ENCODE data around the gene LRP1B.

LRP1B gene

GRCh38 chr2:141889788-141890187 is 241.0 kb downstream of the LRP1B start:
- H3K9ac ChIP-seq (ENCODE audit: low read length in 2 of 2), result no peak overlapping the region
- H3K4me3 ChIP-seq (ENCODE audit: low read length in 2 of 2), result no peak overlapping the region
- no peaks in the 10 kb centered on the region for H3K36me3 ChIP-seq (ENCODE audit: control insufficient read depth in 2 of 2, insufficient read depth in 2 of 2, low read length in 2 of 2)
- H3K9me3 ChIP-seq (ENCODE audit: control insufficient read depth in 2 of 2, low read length in 2 of 2), result no peaks in the 10 kb centered on the region
- no peaks in the 10 kb centered on the region for H3K27me3 ChIP-seq (ENCODE audit: control insufficient read depth in 1 of 2, insufficient read depth in 2 of 2, low read length in 2 of 2)
- no peaks in the 10 kb centered on the region for H3K4me1 ChIP-seq (ENCODE audit: control insufficient read depth, insufficient read depth, low read length)
- no peak overlapping the region for H3K27ac ChIP-seq (ENCODE audit: low read length)

DNA sequence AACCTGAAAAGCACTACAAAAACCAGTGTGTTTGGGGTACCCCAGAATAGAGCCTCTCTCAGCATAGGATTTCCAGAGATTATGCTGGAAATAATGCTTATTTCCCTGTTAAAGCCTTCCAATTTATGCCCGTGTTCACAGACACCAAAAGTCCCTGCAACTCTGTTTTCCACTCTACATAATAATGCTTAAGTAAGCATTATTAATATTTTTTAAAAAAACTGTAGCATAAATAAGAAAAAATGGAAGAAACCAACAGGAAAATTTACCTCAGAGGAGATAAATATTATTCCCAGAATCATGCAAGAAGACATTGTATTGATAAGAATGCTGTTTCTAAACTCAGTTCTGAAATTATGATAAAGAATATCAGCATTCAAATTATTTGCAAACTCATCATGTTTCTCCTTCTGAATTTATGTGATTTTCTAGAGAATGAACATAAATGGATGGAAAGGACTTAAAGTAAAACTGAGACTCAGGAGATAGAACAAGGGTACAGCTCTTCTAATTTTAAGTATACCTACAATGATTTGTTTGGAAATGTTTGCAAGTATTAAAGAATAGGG is 241.7 kb downstream of the LRP1B start:
- Histone ChIP-seq H3K9ac (ENCODE audit: low read length in 2 of 2) (no peak overlapping the region), H3K4me3 (ENCODE audit: low read length in 2 of 2) (no peak overlapping the region), H3K4me1 (ENCODE audit: control insufficient read depth, insufficient read depth, low read length) (no peaks in the 10 kb centered on the region), H3K27me3 (ENCODE audit: control insufficient read depth in 1 of 2, insufficient read depth in 2 of 2, low read length in 2 of 2) (no peaks in the 10 kb centered on the region), H3K9me3 (ENCODE audit: control insufficient read depth in 2 of 2, low read length in 2 of 2) (no peaks in the 10 kb centered on the region), H3K27ac (ENCODE audit: low read length) (no peak overlapping the region), H3K36me3 (ENCODE audit: control insufficient read depth in 2 of 2, insufficient read depth in 2 of 2, low read length in 2 of 2) (no peaks in the 10 kb centered on the region)

GRCh38 chr2:141887363-141887762 is 243.5 kb downstream of the LRP1B start:
- H3K4me3 ChIP-seq (ENCODE audit: low read length in 2 of 2), result no peak overlapping the region
- H3K36me3 ChIP-seq (ENCODE audit: control insufficient read depth in 2 of 2, insufficient read depth in 2 of 2, low read length in 2 of 2), result no peaks in the 10 kb centered on the region
- no peaks in the 10 kb centered on the region for H3K4me1 ChIP-seq (ENCODE audit: control insufficient read depth, insufficient read depth, low read length)
- no peaks in the 10 kb centered on the region for H3K27me3 ChIP-seq (ENCODE audit: control insufficient read depth in 1 of 2, insufficient read depth in 2 of 2, low read length in 2 of 2)
- H3K9me3 ChIP-seq (ENCODE audit: control insufficient read depth in 2 of 2, low read length in 2 of 2), result no peaks in the 10 kb centered on the region
- no peak overlapping the region for H3K27ac ChIP-seq (ENCODE audit: low read length)
- no peak overlapping the region for H3K9ac ChIP-seq (ENCODE audit: low read length in 2 of 2)

- no peaks in the 10 kb centered on the region for H3K27me3 ChIP-seq (ENCODE audit: control insufficient read depth in 1 of 2, insufficient read depth in 2 of 2, low read length in 2 of 2)
- H3K36me3 ChIP-seq (ENCODE audit: control insufficient read depth in 2 of 2, insufficient read depth in 2 of 2, low read length in 2 of 2), result no peaks in the 10 kb centered on the region
- no peaks in the 10 kb centered on the region for H3K9me3 ChIP-seq (ENCODE audit: control insufficient read depth in 2 of 2, low read length in 2 of 2)
- no peaks in the 10 kb centered on the region for H3K4me1 ChIP-seq (ENCODE audit: control insufficient read depth, insufficient read depth, low read length)
- no peak overlapping the region for H3K9ac ChIP-seq (ENCODE audit: low read length in 2 of 2)
- H3K27ac ChIP-seq (ENCODE audit: low read length), result no peak overlapping the region
- H3K4me3 ChIP-seq (ENCODE audit: low read length in 2 of 2), result no peak overlapping the region
Observed at GRCh38 chr2:141878016-141878415, 252.8 kb downstream of the LRP1B start.

DNA sequence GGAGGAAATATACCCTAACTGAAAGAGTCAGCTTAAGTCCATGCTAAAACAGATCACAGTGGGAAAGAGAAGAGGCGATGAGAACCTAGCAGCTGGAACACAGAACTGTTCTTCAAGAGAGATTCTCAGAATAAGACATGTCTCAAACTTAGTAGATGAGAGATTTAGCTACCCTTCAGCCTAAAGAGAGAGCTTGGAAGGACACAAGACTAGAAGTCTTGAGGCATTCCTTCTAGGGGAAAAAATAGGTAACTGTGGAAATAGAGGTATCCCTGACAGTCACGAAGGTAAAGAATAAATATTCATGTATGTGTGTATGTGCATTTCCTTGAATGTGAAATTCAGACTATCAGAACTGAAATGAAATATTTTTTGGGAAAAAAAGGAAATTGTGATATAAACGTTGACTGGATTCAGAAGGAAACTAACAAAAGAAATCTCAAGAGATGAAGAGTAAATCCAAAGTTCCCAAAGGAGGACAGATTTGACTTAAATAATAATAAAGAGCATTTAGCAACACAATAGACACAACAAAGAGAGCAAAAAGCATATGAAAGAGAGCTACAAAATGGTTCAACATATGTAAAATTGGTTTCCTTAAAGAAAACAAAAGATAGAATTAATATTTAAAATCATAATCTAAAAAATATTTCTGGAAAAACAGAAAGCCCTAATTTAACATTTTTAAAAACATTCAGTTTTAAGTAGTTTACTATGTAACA is 258.7 kb downstream of the LRP1B start:
- no peaks in the 10 kb centered on the region for H3K4me1 ChIP-seq (ENCODE audit: control insufficient read depth, insufficient read depth, low read length)
- H3K36me3 ChIP-seq (ENCODE audit: control insufficient read depth in 2 of 2, insufficient read depth in 2 of 2, low read length in 2 of 2), result no peaks in the 10 kb centered on the region
- no peak overlapping the region for H3K27ac ChIP-seq (ENCODE audit: low read length)
- no peak overlapping the region for H3K9ac ChIP-seq (ENCODE audit: low read length in 2 of 2)
- H3K9me3 ChIP-seq (ENCODE audit: control insufficient read depth in 2 of 2, low read length in 2 of 2), result no peaks in the 10 kb centered on the region
- H3K4me3 ChIP-seq (ENCODE audit: low read length in 2 of 2), result no peak overlapping the region
- no peaks in the 10 kb centered on the region for H3K27me3 ChIP-seq (ENCODE audit: control insufficient read depth in 1 of 2, insufficient read depth in 2 of 2, low read length in 2 of 2)

DNA sequence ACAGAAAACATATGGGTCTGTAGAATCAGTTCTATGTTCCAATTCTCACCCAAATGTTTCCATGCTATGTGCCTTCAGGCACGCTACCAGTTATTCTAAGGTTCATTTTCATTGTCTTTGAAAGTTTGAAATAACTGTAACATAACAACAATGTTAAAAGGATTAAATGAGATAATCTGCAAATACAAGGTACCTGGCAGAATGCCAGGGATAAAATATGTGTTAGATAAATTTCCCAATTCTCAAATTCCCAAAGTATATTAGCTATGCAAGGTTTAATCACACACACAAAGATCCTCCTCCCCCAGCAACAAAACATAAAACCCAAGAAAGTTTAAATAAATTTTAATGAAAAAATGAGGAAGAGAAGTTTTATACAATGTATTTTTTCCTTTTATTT is 261.2 kb downstream of the LRP1B start:
- Histone ChIP-seq H3K9me3 (ENCODE audit: control insufficient read depth in 2 of 2, low read length in 2 of 2) (no peaks in the 10 kb centered on the region), H3K27me3 (ENCODE audit: control insufficient read depth in 1 of 2, insufficient read depth in 2 of 2, low read length in 2 of 2) (no peaks in the 10 kb centered on the region), H3K9ac (ENCODE audit: low read length in 2 of 2) (no peak overlapping the region), H3K4me3 (ENCODE audit: low read length in 2 of 2) (no peak overlapping the region), H3K27ac (ENCODE audit: low read length) (no peak overlapping the region), H3K4me1 (ENCODE audit: control insufficient read depth, insufficient read depth, low read length) (no peaks in the 10 kb centered on the region), H3K36me3 (ENCODE audit: control insufficient read depth in 2 of 2, insufficient read depth in 2 of 2, low read length in 2 of 2) (no peaks in the 10 kb centered on the region)

DNA sequence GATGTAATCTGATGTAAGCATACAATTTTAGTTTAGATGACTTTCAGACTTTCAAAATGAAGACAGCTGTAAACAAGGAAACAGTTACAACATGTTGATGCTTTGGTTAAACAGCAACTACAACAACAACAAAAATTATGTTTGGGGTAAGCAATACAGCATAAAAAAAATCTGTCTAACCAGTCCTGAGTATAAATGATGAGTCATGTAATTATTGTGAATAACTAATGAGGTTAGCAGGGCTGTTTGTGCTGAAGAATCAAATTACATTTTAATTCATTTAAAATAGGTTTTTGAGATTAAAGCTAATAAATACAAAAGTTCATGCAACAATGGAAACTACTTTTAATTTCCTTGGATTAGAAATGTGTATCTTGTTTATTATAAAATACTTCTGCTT is 266.9 kb downstream of the LRP1B start:
- no peaks in the 10 kb centered on the region for H3K36me3 ChIP-seq (ENCODE audit: control insufficient read depth in 2 of 2, insufficient read depth in 2 of 2, low read length in 2 of 2)
- no peak overlapping the region for H3K27ac ChIP-seq (ENCODE audit: low read length)
- no peaks in the 10 kb centered on the region for H3K9me3 ChIP-seq (ENCODE audit: control insufficient read depth in 2 of 2, low read length in 2 of 2)
- H3K4me1 ChIP-seq (ENCODE audit: control insufficient read depth, insufficient read depth, low read length), result no peaks in the 10 kb centered on the region
- H3K27me3 ChIP-seq (ENCODE audit: control insufficient read depth in 1 of 2, insufficient read depth in 2 of 2, low read length in 2 of 2), result no peaks in the 10 kb centered on the region
- no peak overlapping the region for H3K9ac ChIP-seq (ENCODE audit: low read length in 2 of 2)
- no peak overlapping the region for H3K4me3 ChIP-seq (ENCODE audit: low read length in 2 of 2)

DNA sequence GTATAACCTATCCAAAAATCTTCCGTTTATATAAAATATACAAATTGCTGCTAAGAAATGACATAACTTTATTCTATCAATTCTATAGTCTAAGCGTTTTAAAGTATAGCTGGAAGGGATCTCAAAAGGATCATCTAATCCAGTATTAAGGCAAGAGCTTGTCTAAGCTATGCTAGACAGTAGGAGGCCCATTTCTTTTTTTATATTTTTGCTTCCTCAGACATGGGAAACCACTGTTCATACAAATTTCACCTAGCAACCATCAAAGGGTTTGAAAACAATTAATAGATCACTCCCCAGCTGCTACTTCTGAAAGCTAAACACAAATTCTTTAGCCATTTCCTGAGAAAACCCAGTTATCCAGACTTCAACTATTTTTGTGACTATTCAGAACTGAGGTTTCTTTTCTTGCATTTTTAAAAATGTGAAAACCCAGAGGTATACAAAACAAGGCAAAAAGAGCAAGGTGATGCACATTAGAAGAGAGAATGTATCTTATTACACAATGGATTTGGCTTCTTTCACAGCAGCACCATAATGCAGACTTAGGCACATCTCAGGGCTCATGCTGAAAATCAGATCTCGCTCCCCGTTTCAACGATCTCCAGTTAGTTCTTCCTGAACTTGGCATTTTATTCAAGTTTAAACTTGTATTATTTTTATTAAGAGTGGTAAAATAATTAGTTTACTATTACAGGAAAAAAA is 274.4 kb downstream of the LRP1B start:
- Histone ChIP-seq H3K9ac (ENCODE audit: low read length in 2 of 2) (no peak overlapping the region), H3K9me3 (ENCODE audit: control insufficient read depth in 2 of 2, low read length in 2 of 2) (no peaks in the 10 kb centered on the region), H3K36me3 (ENCODE audit: control insufficient read depth in 2 of 2, insufficient read depth in 2 of 2, low read length in 2 of 2) (no peaks in the 10 kb centered on the region), H3K27ac (ENCODE audit: low read length) (no peak overlapping the region), H3K27me3 (ENCODE audit: control insufficient read depth in 1 of 2, insufficient read depth in 2 of 2, low read length in 2 of 2) (no peaks in the 10 kb centered on the region), H3K4me1 (ENCODE audit: control insufficient read depth, insufficient read depth, low read length) (no peaks in the 10 kb centered on the region), H3K4me3 (ENCODE audit: low read length in 2 of 2) (no peak overlapping the region)

DNA sequence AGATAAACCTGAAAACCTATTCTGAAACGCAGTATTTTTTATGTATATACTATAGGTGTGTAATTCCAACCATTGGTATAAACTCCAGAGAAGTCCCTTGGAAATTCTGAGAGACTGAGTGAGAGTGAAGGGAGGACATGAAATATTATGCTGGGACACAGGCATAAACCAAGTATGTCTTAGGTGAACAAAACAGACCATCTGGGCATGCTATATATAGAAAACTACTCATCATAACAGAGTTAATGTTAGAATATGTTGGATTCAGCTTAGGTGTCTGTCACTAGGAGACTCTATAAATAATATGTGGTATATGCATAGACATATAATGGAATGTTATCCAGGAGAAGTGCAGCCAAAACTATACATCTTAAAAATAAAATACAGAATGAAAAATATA is 282.6 kb downstream of the LRP1B start:
- Histone ChIP-seq H3K36me3 (ENCODE audit: control insufficient read depth in 2 of 2, insufficient read depth in 2 of 2, low read length in 2 of 2) (no peaks in the 10 kb centered on the region), H3K4me3 (ENCODE audit: low read length in 2 of 2) (no peak overlapping the region), H3K27me3 (ENCODE audit: control insufficient read depth in 1 of 2, insufficient read depth in 2 of 2, low read length in 2 of 2) (no peaks in the 10 kb centered on the region), H3K9ac (ENCODE audit: low read length in 2 of 2) (no peak overlapping the region), H3K27ac (ENCODE audit: low read length) (no peak overlapping the region), H3K9me3 (ENCODE audit: control insufficient read depth in 2 of 2, low read length in 2 of 2) (no peaks in the 10 kb centered on the region), H3K4me1 (ENCODE audit: control insufficient read depth, insufficient read depth, low read length) (no peaks in the 10 kb centered on the region)

DNA sequence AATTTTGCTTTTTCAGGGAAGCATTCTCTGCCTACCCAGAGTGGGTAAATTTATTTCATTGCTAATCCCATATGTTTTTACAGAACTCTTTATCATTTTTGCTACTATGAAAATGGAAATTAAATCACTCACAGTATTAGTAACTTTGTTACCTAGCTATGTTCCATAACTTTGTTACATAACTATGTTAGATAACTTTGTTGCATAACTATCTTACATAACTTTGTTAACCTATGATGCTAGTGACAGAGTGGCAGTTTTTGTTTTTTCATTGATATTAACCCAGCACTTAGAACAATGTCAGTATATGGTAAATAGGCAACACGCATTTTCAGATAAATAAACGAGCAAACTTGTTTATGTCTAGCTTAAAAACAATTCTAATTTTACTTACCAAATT is 286.6 kb downstream of the LRP1B start:
- Histone ChIP-seq H3K27ac (ENCODE audit: low read length) (no peak overlapping the region), H3K4me1 (ENCODE audit: control insufficient read depth, insufficient read depth, low read length) (no peaks in the 10 kb centered on the region), H3K9ac (ENCODE audit: low read length in 2 of 2) (no peak overlapping the region), H3K9me3 (ENCODE audit: control insufficient read depth in 2 of 2, low read length in 2 of 2) (no peaks in the 10 kb centered on the region), H3K4me3 (ENCODE audit: low read length in 2 of 2) (no peak overlapping the region), H3K27me3 (ENCODE audit: control insufficient read depth in 1 of 2, insufficient read depth in 2 of 2, low read length in 2 of 2) (no peaks in the 10 kb centered on the region), H3K36me3 (ENCODE audit: control insufficient read depth in 2 of 2, insufficient read depth in 2 of 2, low read length in 2 of 2) (no peaks in the 10 kb centered on the region)

DNA sequence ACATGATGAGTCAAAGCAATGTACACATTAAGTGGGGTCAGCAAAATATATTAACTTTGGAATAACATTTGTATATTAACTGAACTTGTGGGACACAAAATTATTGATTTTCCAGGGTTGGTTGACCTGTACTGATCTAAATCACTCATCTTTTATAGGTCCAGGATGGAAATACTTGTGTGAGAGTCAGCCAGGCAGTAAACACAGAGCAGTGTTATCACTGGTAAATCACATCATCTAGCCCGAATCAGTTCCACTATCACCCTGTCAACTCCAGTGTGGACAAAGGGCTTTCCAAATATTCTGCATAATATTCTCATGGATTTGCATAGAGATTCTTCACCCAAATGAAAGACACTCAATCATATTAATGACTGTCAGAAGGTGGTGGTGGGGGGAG is 295.7 kb downstream of the LRP1B start:
- H3K27me3 ChIP-seq (ENCODE audit: control insufficient read depth in 1 of 2, insufficient read depth in 2 of 2, low read length in 2 of 2), result no peaks in the 10 kb centered on the region
- H3K27ac ChIP-seq (ENCODE audit: low read length), result no peak overlapping the region
- H3K4me3 ChIP-seq (ENCODE audit: low read length in 2 of 2), result no peak overlapping the region
- H3K9ac ChIP-seq (ENCODE audit: low read length in 2 of 2), result no peak overlapping the region
- H3K9me3 ChIP-seq (ENCODE audit: control insufficient read depth in 2 of 2, low read length in 2 of 2), result no peaks in the 10 kb centered on the region
- H3K36me3 ChIP-seq (ENCODE audit: control insufficient read depth in 2 of 2, insufficient read depth in 2 of 2, low read length in 2 of 2), result no peaks in the 10 kb centered on the region
- no peaks in the 10 kb centered on the region for H3K4me1 ChIP-seq (ENCODE audit: control insufficient read depth, insufficient read depth, low read length)

Measured in stomach smooth muscle (tissue), 2 donors.